Germinal center (tissue), 1 donor: Measurements from ENCODE around the gene POMGNT1.
"Not testable (repeated sequence)": the region's sequence is repeated elsewhere in the genome, so short reads cannot be mapped to it uniquely, and the experiment has no call there.

Experiments used
- DNase-seq: peaks from one replicate; pipeline ENCODE4 v3.0.0; 2012; ENCODE audit warnings: mixed read lengths, low spot score

POMGNT1 gene

DNA sequence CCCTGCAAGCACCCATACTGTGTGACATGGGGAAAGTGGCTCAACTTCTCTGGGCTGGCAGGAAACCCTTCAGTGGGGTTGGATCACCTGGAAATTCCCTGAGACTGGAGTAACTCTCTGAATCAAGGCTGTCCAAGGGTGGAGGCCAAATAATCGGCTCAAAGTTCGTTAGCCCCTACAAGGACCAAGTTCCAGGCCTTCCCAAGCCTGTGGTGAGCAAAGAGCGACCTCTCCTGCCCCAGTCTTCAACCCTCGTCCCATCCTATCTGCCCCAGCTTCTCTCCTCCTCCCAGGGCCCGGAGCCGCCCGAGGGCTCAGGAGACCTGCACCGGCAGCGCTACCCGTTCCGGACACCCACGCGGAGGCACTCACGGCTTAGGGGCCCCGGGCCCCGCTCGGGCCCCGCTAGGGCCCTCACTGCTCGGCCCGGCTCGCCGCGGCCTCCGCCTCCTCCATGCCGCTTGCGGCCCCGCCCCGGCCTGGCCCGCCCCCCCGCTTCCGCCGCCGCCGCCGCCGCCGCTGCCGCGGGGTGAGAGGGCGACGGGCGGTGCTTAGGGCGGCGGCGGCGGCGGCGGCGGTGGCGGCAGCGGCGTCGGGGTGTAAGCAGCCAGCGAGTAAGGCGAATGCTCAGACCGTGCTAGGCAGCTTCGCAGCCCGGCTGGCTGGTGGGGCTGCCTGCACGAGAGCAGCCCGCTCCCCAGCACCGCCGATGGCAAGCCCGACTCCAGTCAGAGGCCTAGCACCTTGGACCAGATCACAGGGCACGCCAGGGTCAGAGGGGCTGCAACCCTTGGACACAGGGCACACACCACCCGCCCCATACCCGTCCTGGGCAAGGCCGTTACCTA, at the start of gene POMGNT1:
Gene POMGNT1 (minus strand): TSS at position 471 of the 848 bp plus-strand sequence. CDS start 613 bp downstream, outside the sequence.
- peak; percentile 92 for DNase-seq

DNA sequence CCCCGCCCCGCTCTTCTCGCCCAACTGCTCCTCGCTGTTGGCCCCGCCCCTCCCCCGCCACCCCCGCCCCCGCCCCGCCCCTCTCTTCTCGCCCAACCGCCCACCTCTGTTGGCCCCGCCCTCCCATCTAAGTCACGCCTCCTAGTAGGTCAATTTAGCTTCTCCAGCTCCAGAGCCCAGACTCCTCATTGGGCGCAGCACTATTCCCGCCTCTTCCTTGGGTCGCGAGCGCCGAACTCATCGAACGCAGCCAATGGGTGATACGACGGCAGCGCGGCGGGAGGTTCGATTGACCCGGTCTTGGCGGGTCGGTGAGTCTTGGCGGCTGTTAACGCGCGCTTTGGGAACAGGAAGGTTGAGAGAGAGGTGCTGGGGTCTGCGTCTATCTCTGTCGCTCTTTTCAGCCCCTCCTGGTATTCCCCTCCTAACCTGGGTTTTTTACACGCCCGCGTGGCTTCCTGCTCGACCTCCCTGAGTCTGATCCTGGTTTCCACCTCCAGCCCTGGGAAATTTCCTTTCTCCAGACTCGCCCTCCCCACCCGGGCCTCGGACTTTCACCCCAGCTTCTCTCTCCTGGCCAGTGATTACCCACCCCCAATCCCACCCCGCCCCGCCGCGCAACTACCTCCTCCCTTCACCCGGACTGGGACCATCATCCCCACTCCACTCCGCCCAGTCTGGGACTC, 49.3 kb upstream of the POMGNT1 start, which contains the start of gene RAD54L:
Gene RAD54L (plus strand): TSS at position 328 of the 686 bp plus-strand sequence. CDS start 643 bp downstream, outside the sequence.
- DNase-seq, result peak; percentile 98

DNA sequence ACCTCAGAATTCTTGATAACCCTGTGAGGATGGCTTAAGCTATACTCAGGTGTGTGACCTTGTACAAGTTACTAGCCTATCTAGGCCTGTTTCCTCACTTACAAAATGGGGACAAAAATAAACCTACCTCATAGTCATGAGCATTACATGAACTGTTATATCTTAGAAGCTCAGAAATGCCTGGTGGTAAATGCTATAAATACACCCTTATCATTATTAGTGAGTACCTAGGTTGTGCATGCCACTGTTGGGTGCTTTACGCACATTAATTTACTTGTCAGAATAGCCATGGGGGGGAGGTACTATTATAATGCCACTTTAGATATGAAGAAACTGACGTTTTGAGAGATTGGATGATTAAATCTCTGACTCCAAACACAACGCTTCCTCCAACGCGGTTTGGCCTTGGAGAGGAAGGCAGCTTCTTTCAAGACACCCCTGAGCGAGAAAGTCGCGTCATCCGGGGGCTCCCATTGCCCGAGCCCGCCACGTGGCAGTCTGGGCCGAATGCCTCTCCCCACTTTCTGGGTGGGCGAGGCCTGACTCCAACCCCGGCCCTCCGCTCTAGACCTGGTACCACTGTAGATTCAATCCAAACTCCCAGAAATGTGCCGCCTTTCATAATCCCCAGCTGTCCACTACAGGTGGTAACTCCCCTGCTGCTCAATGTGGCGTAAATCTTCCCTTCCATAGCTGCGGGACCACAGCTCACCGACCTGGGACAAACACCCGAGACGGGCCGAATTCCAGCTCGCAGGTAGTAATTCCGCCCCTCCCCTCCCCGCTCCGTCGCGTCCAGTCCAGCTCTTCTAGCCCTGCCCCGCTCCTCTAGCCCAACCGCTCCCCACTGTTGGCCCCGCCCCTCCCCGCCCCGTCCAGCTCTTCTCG, 48.6 kb upstream of the POMGNT1 start:
- DNase-seq, result peak; percentile 41

DNA sequence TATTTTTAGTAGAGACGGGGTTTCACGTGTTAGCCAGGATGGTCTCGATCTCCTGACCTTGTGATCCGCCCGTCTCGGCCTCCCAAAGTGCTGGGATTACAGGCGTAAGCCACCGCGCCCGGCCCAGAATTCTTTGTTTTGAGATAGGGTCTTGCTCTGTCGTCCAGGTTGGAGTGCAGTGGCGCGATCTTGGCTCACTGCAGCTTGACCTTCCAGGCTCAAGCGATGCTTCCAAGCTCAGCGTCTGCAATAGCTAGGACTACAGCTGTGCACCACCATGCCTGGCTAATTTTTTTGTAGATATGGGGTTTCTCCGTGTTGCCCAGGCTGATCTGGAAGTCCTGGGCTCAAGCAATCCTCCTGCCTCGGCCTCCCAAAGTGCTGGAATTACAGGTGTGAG, 47.9 kb upstream of the POMGNT1 start:
- DNase-seq, result not testable (repeated sequence)

DNA sequence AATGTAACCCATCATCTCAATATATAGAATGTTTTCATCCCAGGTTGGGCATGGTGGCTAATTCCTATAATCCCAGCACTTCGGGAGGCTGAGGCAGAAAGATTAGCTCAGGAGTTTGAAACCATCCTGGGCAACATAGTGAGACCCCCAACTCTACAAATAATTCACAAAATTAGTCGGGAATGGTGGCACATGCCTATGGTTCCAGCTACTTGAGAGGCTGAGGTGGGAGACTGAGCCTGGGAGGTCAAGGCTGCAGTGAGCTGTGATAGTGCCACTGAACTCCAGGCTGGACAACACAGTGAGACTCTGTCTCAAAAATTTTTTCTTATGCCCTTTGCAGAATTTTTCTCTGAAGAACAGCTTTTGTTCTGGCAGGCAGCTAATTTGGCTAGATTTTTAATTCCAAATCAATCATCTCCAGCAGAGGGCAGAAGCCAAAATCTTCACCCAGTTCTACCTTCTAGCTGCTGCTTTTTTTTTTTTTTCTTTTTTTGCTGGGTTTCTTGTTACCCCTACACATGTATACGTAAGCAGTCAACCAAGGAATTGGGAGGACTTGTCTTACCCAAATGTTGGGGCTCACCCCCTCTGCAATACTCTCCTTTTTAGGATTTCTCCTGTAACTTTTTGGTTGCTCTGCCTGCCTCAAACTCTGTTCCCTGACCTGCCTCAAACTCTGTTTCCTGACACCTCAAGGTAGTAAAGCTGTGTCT, 46.6 kb upstream of the POMGNT1 start:
- DNase-seq, result peak; percentile 54

DNA sequence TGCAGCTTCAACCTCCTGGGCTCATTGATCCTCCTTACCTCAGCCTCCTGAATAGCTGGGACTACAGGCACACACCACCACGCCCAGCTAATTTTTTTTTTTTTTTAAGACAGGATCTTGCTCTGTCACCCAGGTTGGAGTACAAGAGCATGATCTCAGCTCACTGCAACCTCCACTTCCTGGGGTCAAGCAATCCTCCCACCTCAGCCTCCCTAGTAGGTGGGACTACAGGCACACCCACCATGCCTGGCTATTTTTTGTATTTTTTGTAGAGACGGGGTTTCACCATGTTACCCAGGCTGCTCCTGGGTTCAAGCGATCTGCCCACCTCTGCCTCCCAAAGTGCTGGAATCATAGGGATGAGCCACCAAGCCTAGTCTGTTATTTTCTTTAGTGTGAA, 45.6 kb upstream of the POMGNT1 start:
- DNase-seq, result not testable (repeated sequence)

DNA sequence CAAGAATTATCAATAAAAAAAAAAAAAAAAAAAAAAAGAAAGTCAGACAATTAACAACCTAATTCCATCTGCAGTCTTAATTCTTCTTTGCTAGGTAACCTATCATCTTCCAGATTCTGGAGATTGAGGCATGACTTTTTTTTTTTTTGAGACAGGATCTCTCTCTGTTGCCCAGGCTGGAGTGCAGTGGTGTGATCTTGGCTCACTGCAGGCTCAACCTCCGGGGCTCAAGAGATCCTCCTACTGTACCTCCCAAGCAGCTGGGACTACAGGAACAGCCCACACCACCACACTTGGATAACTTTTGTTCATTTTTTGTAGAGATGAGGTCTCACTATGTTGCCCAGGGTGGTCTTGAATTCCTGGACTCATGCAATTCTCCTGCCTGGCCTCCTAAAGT, 44.7 kb upstream of the POMGNT1 start:
- no peak for DNase-seq

DNA sequence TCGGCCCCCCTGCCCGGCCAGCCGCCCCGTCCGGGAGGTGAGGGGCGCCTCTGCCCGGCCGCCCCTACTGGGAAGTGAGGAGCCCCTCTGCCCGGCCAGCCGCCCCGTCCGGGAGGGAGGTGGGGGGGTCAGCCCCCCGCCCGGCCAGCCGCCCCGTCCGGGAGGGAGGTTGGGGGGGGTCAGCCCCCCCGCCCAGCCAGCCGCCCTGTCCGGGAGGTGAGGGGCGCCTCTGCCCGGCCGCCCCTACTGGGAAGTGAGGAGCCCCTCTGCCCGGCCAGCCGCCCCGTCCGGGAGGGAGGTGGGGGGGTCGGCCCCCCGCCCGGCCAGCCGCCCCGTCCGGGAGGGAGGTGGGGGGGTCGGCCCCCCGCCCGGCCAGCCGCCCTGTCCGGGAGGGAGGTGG, 43.5 kb upstream of the POMGNT1 start:
- not testable (repeated sequence) for DNase-seq

DNA sequence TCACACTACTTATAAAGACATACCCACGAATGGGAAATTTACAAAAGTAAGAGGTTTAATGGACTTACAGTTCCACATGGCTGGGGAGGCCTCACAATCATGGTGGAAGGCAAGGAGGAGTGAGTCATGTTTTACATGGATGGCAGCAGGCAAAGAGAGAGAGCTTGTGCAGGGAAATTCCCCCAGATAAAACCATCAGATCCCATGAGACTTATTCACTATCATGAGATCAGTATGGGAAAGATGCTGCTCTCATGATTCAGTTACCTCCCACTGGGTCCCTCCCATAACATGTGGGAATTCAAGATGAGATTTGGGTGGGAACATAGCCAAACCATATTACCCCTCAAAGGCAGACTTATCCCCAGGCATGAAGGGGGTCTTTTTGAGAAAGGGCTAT, 40.6 kb upstream of the POMGNT1 start:
- not testable (repeated sequence) for DNase-seq

DNA sequence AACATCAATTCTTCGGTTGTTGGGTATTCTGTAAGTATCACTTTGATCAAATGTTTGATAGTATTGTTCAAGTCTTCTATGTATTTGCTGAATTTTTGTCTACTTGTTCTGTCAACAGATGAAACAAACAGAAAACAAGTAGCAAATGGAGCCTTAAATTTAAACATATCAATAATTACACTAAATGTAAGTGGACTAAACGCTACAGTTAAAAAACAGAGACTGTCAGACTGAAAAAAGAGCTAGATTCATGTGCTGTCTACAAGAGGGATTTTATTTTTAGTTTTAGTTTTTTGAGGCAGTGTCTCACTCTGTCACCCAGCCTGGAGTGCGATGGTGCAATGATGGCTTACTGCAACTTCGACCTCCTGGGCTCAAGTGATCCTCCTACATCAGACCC, 38.6 kb upstream of the POMGNT1 start:
- no peak for DNase-seq

DNA sequence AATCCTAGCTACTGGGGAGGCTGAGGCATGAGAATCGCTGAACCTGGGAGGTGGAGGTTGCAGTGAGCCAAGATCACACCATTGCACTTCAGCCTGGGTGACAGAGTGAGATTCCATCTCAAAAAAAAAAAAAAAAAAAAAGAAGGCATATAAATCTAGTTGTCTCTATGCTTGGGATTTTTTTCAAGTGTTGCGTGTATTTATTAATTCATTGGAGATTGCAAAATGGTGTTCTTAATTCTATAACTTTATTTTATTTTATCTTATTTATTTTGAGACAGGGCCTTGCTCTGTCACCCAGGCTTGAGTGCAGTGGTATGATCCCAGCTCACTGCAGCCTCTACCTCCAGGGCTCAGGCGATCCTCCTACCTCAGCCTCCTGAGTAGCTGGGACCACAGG, 33.0 kb upstream of the POMGNT1 start:
- not testable (repeated sequence) for DNase-seq

DNA sequence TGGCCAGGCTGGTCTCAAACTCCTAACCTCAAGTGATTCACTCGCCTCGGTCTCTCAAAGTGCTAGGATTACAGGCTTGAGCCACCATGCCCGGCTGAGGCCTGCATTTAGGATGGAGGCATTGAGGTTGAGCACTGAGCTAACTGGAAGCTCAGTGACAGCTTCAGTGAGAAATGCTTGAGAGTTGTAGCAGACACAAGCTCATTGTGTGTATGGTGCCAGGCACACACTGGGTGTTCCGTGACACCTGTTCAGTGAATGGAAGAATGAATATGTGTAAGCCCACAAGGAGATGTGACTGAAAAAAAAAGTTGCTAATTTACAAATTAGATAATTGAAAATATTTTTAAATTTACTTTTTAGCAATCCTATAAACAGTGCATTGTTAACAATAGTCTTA, 26.7 kb upstream of the POMGNT1 start:
- no peak for DNase-seq

DNA sequence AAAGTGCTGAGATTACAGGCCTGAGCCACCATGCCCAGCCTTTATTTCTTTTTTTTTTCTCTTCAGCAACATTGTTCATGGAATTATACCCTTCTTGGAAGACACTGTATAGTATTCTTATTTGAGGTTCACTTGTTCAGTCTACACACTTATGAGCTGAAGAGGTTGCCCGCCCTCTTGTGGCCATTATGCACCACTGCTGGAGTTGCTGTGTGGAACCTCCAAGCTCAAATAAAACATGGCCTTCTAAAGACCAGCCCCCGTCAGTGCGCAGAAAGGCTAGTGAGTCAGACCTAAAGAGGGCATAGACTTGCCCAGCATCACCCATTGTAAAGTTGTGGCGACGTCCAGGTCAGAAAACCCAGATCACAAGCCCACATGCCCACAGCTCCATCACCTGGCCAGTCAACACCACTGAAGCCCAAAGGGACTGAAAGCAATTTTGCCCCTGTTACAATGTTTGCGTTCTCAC, 25.3 kb upstream of the POMGNT1 start:
- DNase-seq, result peak; percentile 54

DNA sequence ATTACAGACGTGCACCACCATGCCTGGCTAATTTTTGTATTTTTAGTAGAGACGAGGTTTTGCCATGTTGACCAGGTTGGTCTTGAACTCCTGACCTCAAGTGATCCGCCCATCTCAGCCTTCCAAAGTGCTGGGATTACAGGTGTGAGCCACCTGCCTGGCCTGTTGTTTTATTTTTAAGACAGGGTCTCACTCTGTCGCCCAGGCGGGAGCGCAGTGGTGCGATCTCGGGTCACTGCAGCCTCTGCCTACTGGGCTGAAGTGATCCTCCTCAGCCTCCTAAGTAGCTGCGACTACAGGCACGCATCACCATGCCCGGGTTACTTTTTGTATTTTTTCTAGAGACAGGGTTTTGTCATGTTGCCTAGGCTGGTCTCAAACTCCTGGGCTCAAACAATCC, 24.8 kb upstream of the POMGNT1 start:
- not testable (repeated sequence) for DNase-seq

DNA sequence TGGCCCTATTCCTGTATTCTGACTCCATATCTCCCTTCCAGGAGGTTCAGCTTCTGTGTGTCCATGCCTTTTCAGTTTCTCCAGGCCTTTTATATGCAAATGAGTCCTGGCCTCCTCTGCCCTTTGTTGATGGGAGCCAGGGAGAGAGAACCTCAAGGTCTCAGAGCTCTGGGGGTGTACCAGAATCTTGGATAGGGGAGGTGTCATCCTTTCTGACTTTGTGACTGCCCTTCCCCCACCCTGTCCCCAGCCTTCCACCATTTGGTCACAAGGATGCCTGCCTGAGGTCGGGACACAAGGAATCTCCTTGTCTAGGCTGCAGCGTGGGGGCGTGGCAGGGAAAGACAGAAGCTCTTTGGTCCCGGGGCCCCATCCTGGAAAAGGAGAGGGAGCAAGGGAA, 23.5 kb upstream of the POMGNT1 start:
- DNase-seq, result no peak

DNA sequence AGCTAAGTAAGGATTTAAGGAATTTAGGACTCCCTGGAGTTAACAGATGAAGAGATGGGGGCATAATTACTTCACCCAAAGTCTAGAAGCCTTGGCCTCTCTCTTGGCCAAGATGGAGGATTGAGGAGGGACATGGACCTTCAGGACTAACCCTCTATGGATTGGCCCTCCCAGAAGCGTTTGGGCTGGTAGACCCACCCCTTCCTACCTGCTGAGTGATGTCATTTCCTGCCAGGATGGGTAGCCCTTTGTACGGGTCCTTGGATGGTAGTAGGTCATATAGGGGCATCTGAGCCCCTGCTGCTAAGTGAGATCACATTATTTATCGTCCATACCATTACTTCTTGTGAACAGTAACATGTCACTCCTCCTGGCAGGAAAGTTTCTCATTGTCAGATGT, 22.6 kb upstream of the POMGNT1 start:
- DNase-seq, result no peak

DNA sequence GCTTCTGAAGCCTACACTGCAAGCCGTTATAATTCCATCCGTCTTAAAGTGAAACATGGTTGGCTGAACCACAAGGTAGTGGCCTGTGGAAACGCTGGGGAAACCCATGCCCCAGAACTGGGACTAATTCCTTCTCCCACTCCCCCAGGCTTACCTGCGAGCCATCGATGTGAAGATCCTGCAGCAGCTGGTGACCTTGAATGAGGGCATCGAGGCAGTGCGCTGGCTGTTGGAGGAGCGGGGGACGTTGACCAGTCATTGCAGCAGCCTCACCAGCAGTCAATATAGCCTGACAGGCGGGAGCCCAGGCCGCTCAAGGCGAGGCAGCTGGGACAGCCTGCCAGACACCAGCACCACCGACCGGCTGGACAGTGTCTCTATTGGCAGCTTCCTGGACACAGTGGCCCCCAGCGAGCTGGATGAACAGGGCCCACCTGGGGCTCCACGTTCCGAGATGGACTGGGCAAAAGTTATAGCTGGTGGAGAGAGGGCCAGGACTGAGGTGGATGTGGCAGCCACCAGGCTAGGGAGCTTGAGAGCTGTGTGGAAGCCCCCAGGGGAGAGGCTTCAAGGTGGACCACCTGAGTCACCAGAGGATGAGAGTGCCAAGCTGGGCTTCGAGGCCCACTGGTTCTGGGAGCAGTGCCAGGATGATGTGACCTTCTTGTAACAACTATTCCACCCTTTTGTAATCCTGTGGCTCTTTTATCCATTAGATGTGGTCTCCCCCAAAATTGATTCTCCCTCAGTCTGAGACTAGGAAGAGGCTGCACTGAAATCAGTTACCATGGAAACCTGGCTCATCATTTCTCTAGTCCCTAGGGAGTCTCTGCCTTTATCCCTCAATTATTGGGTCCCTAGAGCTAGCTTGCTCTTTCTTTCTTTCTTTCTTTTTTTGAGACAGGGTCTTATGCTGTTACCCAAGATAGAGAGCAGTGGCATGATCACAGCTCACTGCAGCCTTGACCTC, 21.6 kb upstream of the POMGNT1 start:
- DNase-seq, result no peak

DNA sequence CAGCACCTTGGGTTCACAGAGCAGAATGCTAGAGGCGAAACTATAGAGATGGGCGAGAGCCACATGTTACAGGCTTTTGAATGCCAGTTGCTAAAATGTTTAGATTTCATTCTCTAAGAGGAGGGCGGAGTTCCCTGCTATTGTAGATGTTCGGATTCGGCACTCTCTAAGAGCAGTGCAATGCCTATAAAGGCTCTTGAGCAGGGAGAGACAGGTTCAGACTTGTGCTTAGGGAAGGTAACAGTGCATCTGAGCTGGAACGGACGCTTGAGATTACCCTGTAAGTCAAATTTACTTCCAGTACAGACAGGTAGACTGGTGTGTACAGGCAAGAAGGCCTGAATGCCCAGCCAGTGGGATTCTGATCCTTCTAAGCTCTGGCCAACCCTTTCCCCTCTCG, 20.2 kb upstream of the POMGNT1 start:
- DNase-seq, result no peak

DNA sequence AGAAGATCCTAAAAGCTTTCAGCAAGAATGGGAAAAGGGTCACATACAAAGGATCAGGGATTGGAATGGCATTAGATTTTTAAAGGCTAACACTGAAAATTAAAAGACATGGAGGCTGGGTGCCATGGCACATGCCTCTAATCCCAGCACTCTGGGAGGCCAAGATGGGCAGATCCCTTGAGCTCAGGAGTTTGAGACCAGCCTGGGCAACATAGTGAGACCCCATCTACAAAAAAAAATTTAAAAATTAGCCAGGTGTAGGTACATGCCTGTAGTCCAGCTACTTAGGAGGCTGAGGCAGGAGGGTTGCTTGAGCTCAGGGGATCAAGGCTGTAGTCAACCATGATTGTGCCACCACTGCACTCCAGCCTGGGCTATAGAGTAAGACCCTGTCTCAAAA, 17.3 kb upstream of the POMGNT1 start:
- DNase-seq, result no peak

DNA sequence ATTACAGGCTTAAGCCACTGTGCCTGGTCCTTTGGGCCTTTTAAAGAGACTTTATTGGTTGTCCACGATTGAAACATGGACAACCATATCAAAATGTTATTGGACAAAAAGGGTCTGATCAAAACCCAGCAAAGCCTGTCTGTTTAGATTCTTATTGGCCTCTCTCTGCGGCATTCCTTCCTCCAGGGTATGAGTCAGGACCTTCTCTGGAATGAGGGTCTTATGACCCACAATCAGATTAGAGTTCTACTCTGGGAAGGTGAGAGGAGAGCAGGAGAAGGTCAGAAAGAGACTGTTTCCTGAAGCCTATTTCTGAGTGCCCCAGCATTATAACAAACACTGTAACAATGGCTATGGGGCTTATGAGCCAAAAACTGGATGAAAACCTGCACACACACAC, 12.8 kb upstream of the POMGNT1 start:
- no peak for DNase-seq
